ENCODE results near the gene ATP9A. TPM values are rescaled to one million over a fixed set of nuclear protein-coding genes. Genes with fewer than 3 reads are reported as not detected.

ATP9A gene
- total RNA-seq, 1 experiment from 2014 or later: 18.6 TPM

DNA sequence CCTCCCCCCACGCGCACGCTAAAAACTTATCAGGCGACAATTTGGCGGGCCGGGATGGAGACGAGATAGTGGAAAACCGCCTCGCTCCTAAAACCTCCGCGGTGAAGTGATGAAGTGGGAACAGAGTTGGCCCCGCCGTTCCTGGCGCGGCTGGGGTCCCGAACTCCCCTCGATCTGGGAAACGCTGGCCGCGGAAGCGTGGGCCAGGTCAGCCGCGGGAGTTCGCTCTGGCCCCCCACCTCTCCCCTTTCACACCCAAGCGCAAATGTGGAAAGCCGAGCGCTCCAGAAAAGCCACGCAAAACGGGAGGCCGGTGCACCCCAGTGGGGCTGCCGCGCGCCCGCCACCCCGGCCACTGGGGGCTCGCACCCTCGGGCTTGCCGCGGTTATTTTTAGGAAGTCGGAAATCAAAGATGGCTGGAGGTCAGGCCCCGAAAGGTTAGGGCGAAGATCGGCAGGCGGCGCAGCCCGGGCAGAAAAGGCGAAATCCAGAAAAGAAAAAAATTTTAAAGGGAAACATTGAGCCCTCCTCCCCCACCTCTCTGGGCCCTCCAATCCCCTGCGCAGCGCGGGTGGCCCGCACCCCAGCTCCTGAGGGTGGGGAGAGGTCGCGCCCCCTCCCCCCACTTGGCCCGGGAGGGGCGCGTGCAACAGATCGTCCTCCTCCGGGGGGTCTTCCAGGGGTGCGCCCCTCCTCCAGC, 33.1 kb upstream of the ATP9A start:
- H3K9me3 ChIP-seq (ENCODE audit: insufficient read depth, low read depth): no peaks in the 10 kb centered on the region
- BruUV-seq (replicated peaks): no TSS peak
- no peaks in the 10 kb centered on the region for H3K9me2 ChIP-seq (ENCODE audit: insufficient read depth)
- CTCF ChIA-PET: interaction anchor here (1.2 kb wide), 1 partner anchor 113 kb away, joined by 3 read pairs; no protein-coding TSS in a partner anchor
- H4K20me1 ChIP-seq (ENCODE audit: insufficient read depth): no peaks in the 10 kb centered on the region
- H3K27me3 ChIP-seq (ENCODE audit: insufficient read depth, low read depth): no peaks in the 10 kb centered on the region
- H3K36me3 ChIP-seq (ENCODE audit: low read depth): no peaks in the 10 kb centered on the region
- peak in 1 of 2 experiments; percentile 10 for DNase-seq
- peaks cover 68% of the 10 kb centered on the region for H3K4me1 ChIP-seq (replicated peaks; ENCODE audit: insufficient read depth)
- H3K27ac ChIP-seq: peak overlapping the region; percentile 56
- intact Hi-C loops (cut with micrococcal nuclease; ENCODE audit: unreplicated experiment): loop anchor here (2.0 to 5.0 kb wide), 3 partner anchors 166 to 282 kb away; no protein-coding TSS in a partner anchor
- POLR2A ChIA-PET (ENCODE audit: unreplicated experiment): no interaction called here
- H3F3A ChIP-seq (ENCODE audit: insufficient read depth, low read depth): peaks cover 50% of the 10 kb centered on the region; the same call in 1 of the 2 replicates
- H3K4me3 ChIP-seq: peak overlapping the region; percentile 78
- peak overlapping the region; percentile 97 for H3K4me2 ChIP-seq
- peaks cover 11% of the 10 kb centered on the region for H3K79me2 ChIP-seq (ENCODE audit: low read depth)
- TF ChIP-seq, protein P1, sequence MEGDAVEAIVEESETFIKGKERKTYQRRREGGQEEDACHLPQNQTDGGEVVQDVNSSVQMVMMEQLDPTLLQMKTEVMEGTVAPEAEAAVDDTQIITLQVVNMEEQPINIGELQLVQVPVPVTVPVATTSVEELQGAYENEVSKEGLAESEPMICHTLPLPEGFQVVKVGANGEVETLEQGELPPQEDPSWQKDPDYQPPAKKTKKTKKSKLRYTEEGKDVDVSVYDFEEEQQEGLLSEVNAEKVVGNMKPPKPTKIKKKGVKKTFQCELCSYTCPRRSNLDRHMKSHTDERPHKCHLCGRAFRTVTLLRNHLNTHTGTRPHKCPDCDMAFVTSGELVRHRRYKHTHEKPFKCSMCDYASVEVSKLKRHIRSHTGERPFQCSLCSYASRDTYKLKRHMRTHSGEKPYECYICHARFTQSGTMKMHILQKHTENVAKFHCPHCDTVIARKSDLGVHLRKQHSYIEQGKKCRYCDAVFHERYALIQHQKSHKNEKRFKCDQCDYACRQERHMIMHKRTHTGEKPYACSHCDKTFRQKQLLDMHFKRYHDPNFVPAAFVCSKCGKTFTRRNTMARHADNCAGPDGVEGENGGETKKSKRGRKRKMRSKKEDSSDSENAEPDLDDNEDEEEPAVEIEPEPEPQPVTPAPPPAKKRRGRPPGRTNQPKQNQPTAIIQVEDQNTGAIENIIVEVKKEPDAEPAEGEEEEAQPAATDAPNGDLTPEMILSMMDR (conservative IDR thresholded peaks at IDR 0.05): no peak; the same call in 1 of the 2 replicates
- TF ChIP-seq EZH2 (IDR thresholded peaks at IDR 0.05; ENCODE audit: low read depth): no peak
- H2AFZ ChIP-seq: peak overlapping the region; percentile 97

DNA sequence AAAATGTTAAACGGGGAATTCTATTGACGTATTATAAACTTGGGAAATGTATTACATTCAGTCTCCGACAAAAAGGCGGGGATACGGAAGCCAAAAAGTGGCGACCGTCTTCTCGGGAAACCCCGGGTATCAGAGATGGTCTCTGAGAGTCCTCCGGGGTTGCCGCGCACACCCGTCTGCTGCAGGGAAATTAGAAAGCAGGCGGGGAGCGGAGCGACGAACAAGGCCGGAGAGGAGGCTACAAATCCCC, 32.6 kb upstream of the ATP9A start:
- H3K27ac ChIP-seq: peak overlapping the region; percentile 56
- BruUV-seq (replicated peaks): no TSS peak
- CTCF ChIA-PET: interaction anchor here (1.2 kb wide), 1 partner anchor 113 kb away, joined by 3 read pairs; no protein-coding TSS in a partner anchor
- H3K36me3 ChIP-seq (ENCODE audit: low read depth): no peaks in the 10 kb centered on the region
- intact Hi-C loops (cut with micrococcal nuclease; ENCODE audit: unreplicated experiment): loop anchor here (1.0 to 5.0 kb wide), 4 partner anchors 100 to 282 kb away; no protein-coding TSS in a partner anchor
- H3K9me3 ChIP-seq (ENCODE audit: insufficient read depth, low read depth): no peaks in the 10 kb centered on the region
- no peaks in the 10 kb centered on the region for H3K27me3 ChIP-seq (ENCODE audit: insufficient read depth, low read depth)
- TF ChIP-seq, protein P1 (conservative IDR thresholded peaks at IDR 0.05): no peak
- no peak for TF ChIP-seq EZH2 (IDR thresholded peaks at IDR 0.05; ENCODE audit: low read depth)
- H3K4me2 ChIP-seq: peak overlapping the region; percentile 97
- H3K4me3 ChIP-seq: peak overlapping the region; percentile 78
- peaks cover 68% of the 10 kb centered on the region for H3K4me1 ChIP-seq (replicated peaks; ENCODE audit: insufficient read depth)
- peak overlapping the region; percentile 97 for H2AFZ ChIP-seq
- peaks cover 47% of the 10 kb centered on the region; the same call in 1 of the 2 replicates for H3F3A ChIP-seq (ENCODE audit: insufficient read depth, low read depth)
- H4K20me1 ChIP-seq (ENCODE audit: insufficient read depth): no peaks in the 10 kb centered on the region
- peaks cover 11% of the 10 kb centered on the region for H3K79me2 ChIP-seq (ENCODE audit: low read depth)
- H3K9me2 ChIP-seq (ENCODE audit: insufficient read depth): no peaks in the 10 kb centered on the region
- peak in 1 of 2 experiments; percentile 20 for DNase-seq
- POLR2A ChIA-PET (ENCODE audit: unreplicated experiment): no interaction called here

DNA sequence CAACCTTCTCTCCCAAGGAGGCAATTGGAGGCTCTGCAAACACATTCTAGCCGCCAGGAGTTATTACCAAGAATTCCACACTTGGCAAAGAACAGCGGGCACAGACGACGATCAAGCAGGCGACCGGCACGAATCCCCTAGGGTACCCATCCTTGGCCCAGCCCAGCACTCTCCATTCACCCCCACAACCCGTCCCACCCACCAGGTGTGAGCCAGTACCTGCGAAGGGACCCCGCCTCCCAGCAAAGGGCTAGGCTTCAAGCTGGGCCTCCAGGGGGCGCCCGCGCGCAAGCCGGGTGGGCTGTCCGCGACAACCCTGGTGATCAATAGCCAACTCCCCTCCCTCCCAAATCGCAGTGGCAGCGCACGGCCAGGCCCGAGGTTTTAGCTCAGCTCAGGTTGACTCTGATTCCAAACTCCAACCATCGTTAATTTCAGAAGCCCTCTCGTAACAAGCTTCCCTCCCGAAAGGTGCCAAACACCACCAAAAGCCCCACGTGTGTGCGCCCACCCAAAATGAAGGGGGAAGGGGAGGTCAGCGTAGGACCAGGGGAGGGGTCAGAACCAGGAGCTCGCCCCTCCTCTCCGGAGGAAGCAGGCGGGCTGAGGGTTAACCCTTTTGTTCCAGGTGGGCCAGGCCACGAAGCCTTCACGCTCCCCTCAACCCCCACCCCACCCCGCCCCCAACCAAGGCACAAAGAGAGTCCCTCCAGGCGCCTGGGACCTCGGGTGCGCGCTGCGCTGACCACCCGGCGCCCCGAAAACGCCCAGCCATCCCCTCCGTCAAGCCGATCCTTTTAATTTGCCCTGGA, 32.1 kb upstream of the ATP9A start:
- CTCF ChIA-PET: interaction anchor here (0.6 to 1.2 kb wide), 2 partner anchors 78 to 114 kb away, joined by 3 read pairs; no protein-coding TSS in a partner anchor
- DNase-seq: peak; percentile 62 to 84
- Histone ChIP-seq H3K27me3 (ENCODE audit: insufficient read depth, low read depth) (no peaks in the 10 kb centered on the region), H3K9me3 (ENCODE audit: insufficient read depth, low read depth) (no peaks in the 10 kb centered on the region), H3K27ac (peak overlapping the region; percentile 56), H3K36me3 (ENCODE audit: low read depth) (no peaks in the 10 kb centered on the region), H3K79me2 (ENCODE audit: low read depth) (peaks cover 11% of the 10 kb centered on the region), H2AFZ (peak overlapping the region; percentile 97), H4K20me1 (ENCODE audit: insufficient read depth) (no peaks in the 10 kb centered on the region), H3K4me3 (peak overlapping the region; percentile 78), H3F3A (ENCODE audit: insufficient read depth, low read depth) (peaks cover 47% of the 10 kb centered on the region; the same call in 1 of the 2 replicates), H3K9me2 (ENCODE audit: insufficient read depth) (no peaks in the 10 kb centered on the region), H3K4me2 (peak overlapping the region; percentile 97), H3K4me1 (replicated peaks; ENCODE audit: insufficient read depth) (peaks cover 68% of the 10 kb centered on the region)
- TF ChIP-seq EZH2 (IDR thresholded peaks at IDR 0.05; ENCODE audit: low read depth): no peak
- TF ChIP-seq, protein P1 (conservative IDR thresholded peaks at IDR 0.05): peak; percentile 97
- no TSS peak for BruUV-seq (replicated peaks)
- POLR2A ChIA-PET (ENCODE audit: unreplicated experiment): no interaction called here
- intact Hi-C loops (cut with micrococcal nuclease; ENCODE audit: unreplicated experiment): loop anchor here (1.0 to 5.0 kb wide), 4 partner anchors 100 to 283 kb away; no protein-coding TSS in a partner anchor
